VCaP (cell line): ENCODE data around the gene DEPDC5.

Experiments
- H3K27ac ChIP-seq: fragments of 450-650 bp; 2 replicates; pipeline ENCODE4 v1.5.1; 2017
- TF ChIP-seq, protein P1 (sequence below): fragments of 450-650 bp; conservative IDR thresholded peaks from 2 replicates; pipeline ENCODE4 v1.5.1; 2017; ENCODE audit warnings: mild to moderate bottlenecking, moderate library complexity

The DEPDC5 gene

DNA sequence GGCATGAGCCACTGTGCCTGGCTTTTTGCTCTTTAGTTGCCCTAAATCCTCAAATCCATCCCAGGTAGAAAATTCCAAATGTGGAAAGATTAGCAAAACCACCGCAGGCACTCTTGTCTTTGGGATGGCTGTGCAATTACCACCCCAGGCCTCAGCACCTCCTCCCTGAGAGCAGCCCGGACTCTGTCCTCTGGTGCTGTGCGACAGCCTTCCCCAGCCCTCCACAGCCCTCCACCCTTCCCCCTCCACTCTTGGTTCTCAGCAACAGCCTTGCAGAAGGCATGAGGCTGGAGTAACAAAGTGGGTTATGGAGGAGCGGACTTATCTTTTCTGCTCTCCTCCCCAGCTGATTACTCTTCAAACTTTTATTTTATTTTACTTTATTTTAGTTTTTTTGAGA lies 145.8 kb downstream of the DEPDC5 start:
- H3K27ac ChIP-seq = no peak overlapping the region
- TF ChIP-seq, protein P1, sequence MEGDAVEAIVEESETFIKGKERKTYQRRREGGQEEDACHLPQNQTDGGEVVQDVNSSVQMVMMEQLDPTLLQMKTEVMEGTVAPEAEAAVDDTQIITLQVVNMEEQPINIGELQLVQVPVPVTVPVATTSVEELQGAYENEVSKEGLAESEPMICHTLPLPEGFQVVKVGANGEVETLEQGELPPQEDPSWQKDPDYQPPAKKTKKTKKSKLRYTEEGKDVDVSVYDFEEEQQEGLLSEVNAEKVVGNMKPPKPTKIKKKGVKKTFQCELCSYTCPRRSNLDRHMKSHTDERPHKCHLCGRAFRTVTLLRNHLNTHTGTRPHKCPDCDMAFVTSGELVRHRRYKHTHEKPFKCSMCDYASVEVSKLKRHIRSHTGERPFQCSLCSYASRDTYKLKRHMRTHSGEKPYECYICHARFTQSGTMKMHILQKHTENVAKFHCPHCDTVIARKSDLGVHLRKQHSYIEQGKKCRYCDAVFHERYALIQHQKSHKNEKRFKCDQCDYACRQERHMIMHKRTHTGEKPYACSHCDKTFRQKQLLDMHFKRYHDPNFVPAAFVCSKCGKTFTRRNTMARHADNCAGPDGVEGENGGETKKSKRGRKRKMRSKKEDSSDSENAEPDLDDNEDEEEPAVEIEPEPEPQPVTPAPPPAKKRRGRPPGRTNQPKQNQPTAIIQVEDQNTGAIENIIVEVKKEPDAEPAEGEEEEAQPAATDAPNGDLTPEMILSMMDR = no peak

DNA sequence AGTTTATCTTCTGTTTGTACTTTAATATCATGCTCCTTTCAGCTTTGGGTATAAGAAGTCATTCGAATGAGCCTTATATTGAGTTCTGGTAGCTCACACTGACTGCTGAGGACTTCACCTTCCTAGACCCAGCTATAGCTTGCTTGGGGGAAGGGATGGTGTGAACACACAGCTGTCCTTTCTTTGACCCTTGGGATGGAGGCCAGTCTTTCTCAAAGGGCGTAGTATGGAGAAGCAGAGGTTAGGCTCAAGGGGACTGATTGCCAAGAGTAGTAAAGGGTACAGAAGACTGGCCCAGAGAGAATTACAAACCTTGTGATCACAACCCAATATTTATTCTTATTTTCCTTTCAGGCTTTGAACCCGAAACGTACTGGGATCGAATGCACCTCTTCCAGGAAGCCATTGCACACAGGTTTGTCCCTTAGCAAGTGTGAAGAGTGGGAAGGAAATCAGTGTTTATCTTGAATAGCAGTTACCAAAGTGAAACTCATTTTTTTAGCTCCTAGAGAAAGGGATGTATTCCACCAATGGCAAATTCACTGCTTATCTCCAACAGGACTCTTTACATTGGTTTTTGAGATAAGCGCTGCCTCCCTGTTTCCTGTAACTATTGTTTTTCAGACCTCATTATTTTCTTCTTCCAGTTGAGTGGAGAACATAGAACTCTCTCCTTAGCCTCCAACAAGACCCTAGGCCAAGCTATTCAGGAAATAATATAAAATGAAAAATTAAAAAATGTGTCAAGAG lies 147.7 kb downstream of the DEPDC5 start:
- TF ChIP-seq, protein P1 = no peak
- H3K27ac ChIP-seq = no peak overlapping the region

DNA sequence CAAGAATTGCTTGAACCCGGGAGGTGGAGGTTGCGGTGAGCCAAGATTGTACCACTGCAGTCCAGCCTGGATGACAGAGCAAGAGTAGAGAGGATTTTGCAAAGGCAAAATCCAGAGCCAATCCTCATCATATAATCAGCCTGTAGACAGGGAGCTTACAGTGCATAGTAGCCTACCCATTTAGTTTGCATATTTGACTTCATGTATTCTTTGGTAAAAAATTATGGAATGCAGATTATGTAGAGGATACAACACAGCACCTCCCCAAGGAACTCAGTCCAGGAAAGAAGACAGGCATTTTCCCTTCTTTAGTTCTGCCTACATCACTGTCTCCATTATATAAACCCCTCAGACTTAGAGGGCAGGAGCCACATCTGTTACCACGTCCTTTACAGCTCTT lies 150.8 kb downstream of the DEPDC5 start:
- no peak overlapping the region for H3K27ac ChIP-seq
- TF ChIP-seq, protein P1 = no peak

DNA sequence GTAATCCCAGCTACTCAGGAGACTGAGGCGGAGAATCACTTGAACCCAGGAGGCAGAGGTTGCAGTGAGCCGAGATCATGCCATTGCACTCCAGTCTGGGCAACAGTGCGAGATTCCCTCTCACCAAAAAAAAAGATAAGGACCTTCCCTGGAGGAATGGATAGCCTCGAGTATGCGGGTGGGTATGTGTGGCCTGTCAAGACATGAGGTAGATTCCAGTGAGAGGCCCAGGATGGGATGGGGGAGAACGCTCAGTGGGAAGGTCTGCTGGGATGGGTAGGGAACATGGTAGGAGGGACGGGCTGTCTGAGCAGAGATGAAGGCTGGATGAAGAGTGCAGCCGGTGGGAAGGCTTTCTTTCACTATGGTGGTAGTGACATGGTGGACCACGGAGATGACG lies 151.5 kb downstream of the DEPDC5 start:
- TF ChIP-seq, protein P1 = no peak
- H3K27ac ChIP-seq = no peak overlapping the region

DNA sequence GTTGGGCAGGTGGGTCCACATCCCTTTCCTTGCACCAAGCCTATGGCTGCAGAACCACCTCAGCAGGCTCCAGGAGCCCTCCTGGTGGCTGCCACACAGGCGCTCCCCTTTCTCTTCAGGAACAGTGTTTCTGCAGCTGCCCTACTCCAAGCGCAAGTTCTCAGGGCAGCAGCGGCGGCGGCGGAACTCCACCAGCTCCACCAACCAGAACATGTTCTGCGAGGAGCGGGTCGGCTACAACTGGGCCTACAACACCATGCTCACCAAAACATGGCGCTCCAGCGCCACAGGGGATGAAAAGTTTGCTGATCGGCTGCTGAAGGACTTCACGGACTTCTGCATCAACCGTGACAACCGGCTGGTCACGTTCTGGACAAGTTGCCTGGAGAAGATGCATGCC lies 152.3 kb downstream of the DEPDC5 start:
- no peak overlapping the region for H3K27ac ChIP-seq
- TF ChIP-seq, protein P1 = no peak

DNA sequence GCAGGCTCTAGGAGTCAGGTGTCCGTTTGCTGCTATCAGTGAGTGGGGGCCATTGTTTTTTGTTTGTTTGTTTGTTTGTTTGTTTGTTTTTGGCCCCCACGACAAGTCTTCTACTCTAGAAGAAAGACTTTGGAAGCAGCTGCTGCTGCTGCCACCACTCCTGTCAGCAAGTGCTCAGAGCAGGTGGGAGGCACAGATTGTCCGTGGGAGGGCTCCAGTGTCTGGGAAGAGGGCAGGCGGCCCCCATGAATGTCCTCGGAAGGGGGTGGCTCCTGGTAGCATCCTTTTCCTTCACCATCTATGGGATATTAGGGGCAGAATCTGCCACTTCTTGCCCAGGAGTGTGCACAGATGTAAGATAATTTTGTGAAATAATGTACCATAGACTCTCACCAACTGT lies 152.8 kb downstream of the DEPDC5 start:
- TF ChIP-seq, protein P1 = no peak
- no peak overlapping the region for H3K27ac ChIP-seq

DNA sequence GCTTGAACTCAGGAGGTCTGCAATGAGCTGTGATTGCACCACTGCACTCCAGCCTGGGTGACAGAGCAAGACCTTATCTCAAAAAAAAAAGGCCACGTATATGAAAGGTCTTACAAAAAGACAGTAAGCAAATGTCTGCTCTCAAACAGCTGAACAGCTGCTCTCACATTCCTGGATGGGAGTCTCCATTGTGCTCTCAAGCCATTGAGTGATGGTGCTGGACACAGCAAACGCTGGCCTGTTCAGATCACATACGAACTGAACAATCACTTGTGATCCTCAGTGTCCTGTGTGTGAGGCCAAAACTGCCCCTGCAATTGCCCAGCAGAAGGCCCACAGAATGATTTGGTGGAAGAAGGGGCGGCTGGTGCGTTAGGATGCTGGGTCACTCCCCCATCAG lies 156.2 kb downstream of the DEPDC5 start:
- TF ChIP-seq, protein P1 = no peak
- H3K27ac ChIP-seq = no peak overlapping the region
